Kasumi-1 (cell line): ENCODE results near the gene BRME1.
A peak's percentile ranks its signal among the peaks of the same experiment; 100 is the strongest.

Source experiments
- DNase-seq, 2 experiments: peaks; one replicate each; lab custom pipeline; 2025; lab: John Stamatoyannopoulos, UW

BRME1 gene

GRCh38 chr19:13887517-13887916, 18.4 kb downstream of the BRME1 start:
- DNase-seq, result no peak

DNA sequence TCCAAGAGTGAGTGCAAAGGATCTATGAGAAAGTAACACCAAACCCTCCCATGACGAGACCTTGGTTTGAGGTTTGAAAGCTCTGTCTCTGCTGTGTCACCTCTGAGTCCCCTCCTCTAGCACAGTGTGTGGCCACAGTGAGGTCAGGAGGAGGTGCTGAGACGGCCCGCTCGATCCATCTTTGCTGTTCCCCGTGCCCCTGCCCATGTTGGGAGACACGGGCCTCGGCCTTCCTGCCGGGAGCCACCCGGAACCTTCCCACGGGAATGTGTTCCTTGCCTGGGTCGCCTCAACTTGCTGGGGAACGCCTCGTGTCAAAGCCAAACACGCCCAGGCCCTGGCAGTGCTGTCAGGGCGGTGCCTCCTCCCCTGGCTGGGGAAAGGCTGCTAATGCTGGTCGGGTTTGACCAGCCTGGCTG, 18.9 kb downstream of the BRME1 start:
- DNase-seq, result no peak

DNA sequence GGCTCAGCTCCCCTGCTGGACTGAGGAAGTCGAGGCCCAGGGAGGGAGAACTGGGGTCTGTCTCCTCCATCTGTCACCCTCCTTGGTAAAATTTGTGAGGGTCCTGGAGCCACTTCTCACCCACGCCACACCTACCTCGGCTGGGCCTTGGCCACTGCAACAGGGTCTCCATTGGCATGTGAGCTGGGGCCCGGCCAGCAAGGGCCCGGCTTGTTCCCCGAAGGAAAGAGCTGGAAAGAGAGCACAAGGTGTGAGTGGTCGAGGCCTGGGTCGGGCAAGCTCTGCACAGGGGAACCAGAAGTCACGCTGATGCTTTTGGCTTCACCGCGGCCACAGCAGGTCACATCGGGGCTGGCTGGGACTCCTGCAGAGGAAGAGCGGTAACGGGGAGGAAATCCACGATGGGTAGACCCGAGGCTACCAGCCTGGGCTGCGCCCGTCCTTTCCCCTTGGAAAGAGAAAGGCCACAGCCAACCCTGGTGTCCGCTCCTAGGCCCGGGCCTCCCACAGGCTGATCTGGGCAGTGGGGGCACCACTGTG, 20.0 kb downstream of the BRME1 start:
- no peak for DNase-seq

DNA sequence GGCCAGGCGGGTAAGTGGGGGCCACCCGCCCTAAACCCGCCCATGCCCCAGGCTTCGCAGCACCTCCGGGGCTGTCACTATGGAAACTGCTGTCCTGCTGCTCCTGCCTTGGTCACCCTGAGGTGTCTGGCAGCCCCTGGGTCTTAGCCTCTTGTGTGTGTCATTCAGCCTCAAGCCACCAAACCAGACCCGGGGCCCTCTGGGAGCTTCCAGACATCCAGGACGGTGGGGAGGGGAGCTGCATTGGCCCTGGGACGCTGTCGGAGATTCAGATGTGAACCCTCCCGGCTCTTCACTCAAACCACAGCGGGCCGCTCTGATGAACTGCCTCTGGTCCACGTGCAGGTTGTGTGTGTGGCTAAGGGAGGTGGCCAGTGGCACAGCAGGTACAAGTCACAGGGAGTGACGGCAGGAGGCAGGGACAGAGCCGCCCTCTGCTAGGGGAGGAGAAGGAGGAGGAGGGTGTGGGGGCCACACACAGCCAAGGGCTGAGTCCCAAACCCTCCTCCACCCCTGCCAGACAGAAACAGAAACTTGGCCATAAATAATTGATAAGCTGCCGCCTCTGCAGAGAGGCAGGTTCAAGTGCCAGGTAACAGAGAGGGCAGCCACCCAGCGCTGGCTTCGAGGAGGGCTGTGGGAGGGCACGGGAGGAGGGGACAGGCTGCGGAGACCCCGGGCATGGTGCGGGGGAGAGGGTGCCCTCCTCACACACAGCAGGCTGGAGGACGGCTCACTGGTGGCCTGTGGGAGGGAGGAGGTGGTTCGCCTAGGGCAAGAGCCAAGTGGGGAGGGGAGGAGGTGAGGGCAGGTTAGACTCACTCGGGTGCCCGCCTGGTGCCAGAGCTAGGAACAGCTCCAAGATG, 21.0 kb downstream of the BRME1 start:
- DNase-seq, result no peak

- no peak for DNase-seq
Observed at GRCh38 chr19:13883516-13884064, 22.3 kb downstream of the BRME1 start.

DNA sequence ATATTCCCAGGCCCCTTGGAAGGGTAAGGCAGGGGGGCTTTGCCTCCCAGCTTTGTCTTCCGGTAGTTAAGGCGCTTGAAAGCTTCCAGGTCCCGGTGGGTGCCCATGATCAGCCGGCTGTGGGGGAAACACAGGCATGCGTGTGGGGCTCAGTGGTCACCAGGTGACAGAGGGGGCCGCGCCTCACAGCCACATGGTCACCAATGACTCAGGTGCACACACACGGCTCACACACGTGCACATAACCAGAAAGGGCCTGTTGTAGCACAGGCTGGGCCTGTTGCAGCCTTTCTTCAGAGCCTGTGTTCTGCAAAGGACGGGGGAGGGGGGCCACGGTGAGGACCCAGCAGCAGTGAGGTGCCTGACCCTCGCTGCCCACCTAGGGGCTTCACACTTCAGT, 23.1 kb downstream of the BRME1 start:
- DNase-seq, result no peak

DNA sequence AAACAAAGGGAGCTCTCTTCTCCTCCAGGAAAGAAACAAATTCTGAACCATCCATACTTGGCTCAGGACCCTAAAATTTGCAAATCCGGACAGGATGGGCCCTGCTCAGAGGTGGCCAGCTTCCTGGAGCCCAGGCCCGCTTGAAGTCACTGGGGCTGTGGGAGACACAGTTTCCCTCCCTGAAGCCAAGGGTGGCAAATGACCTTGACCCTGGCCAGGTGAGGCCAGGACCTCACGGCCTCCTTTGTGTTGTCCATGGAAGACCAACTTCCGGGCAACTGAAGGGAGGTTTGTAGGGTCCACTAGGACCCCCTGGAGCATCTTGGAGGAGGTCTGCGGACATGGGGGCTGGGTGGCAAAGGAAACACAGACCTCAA, 23.5 kb downstream of the BRME1 start:
- no peak for DNase-seq

- no peak for DNase-seq
Observed at GRCh38 chr19:13881692-13882418, 24.1 kb downstream of the BRME1 start.

DNA sequence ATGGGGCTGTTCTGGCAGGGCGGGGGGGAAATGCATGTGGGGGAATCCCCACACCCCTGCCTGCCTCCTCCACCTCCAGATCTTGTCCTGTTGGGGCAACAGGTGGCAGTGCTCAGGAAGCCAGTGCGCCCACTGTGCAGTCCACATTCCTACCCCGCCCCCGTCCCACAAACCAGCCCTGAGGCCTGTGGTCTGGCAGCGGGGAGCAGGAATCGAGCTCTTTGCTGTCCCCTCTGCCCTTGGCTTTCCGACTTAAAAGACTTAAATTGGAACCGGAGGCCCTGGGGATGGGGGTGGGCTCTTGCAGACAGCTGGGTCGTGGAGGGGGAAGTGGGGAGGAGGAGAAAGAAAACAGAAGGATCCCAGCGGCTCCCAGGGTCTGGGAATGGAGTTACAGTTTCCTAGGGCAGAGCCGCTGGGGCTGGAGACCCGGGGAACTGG, 24.6 kb downstream of the BRME1 start:
- no peak for DNase-seq

- peak; percentile 95 for DNase-seq
Observed at GRCh38 chr19:13880059-13881043, 25.6 kb downstream of the BRME1 start.

DNA sequence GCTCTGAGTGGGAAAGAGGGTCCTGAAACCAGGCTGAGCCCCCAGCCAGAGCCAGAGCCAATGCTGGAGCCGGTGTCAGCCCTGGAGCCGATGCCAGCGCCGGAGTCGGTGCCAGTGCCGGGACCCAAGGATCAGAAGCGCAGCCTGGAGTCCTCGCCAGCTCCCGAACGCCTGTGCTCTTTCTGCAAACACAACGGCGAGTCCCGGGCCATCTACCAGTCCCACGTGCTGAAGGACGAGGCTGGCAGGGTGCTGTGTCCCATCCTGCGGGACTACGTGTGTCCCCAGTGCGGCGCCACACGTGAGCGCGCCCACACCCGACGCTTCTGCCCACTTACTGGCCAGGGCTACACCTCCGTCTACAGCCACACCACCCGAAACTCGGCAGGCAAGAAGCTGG, 28.6 kb downstream of the BRME1 start:
- DNase-seq, result no peak

DNA sequence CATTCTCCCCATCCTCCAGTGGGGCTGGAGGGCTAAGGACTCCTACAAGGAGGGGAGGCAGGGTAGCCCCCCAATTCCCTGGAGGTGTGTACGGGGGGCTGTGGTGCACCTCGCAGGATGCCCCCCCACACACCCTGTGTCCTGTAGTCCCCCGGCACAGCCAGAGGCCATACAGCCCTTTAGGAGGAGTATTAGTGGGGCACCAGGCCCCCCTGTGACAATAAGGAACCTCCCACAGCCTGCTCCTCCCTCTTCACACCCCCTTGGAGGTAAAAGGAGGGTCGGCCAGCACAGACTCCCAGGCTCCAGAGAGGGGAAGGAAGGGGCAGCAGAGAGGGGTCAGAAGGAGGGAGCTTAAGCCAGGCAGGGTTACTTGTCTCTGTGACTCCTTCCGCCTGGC, 29.1 kb downstream of the BRME1 start, which contains the start of gene NANOS3:
NANOS3 (plus strand) TSS at position 301 of the 400 bp plus-strand sequence. CDS start 115 bp downstream, outside the sequence.
- no peak for DNase-seq

DNA sequence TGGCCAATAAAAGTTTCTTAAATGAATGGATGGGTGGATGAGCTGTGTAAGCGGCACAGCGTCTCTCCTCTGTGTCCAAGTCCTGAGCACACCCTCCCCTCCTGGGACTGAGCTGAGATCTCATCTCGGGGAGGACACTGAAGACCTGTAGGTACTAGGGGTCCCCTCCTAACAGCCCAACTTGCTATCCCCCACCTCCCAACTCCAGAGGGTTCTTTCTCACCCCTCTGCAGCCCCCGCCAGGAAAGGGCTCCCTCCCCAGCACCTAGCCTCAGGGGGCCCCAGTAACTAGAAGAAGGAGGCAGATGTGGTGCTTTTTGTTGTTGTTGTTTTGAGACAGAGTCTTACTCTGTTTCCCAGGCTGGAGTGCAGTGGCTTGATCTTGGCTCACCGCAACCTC, 30.1 kb downstream of the BRME1 start:
- DNase-seq, result no peak

DNA sequence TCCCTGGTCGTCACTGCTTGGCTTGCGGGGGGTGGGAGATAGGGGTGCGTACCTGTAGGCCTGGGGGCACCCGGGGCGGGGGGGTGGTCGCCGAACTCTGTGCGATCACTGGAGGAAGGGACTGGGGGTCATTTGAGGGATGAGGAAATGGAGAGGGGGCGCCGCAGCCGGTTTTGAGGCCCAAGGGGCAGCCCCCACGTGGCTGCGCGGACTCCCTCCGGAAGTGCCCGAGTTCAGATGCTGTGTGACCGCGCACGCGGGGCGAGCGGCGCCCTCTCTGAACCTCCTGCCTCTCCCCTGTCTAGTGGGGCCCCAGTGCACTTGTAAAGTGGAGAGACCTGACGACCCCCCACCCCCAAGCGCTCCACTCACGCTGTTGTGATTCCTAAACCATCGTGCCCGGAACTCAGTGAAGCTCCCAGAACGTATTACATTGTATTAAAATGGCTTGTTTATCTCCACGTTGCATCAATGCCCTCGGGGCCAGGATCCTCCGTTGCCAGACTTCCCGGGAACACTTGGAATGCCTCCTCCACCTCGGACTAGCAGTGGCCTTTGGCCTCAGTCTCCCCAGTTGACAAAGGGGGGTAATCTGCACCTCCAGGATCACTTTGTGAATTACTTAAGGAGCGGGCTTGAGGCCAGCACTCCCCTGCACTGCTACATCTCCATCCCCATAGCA, 31.9 kb downstream of the BRME1 start:
- no peak for DNase-seq

GRCh38 chr19:13872695-13873389, 33.1 kb downstream of the BRME1 start:
- DNase-seq, result peak; percentile 22 to 52

- no peak for DNase-seq
Observed at GRCh38 chr19:13872339-13872694, 33.6 kb downstream of the BRME1 start.

DNA sequence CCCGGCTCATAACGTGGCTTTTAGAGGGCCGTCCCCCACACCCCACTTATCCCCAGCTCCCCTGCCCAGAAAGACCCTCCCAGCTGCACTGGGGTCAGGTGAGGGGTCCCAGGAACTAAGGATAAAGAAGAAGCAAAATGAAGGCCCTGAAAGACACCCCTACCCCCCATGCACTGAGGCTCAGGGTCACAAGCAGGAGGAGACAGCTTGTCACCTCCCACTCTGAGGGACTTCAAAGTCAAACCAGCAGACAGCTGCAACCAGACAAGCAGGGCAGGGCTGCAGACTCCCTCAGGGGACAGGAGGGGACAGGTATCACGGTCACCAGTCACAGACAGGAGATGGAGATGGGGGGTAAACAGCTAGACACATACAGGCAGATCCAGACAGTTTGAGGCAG, 35.0 kb downstream of the BRME1 start:
- DNase-seq, result no peak

GRCh38 chr19:13869281-13869680, 36.6 kb downstream of the BRME1 start:
- no peak for DNase-seq

- DNase-seq, result no peak
Observed at GRCh38 chr19:13868663-13869062, 37.3 kb downstream of the BRME1 start.

DNA sequence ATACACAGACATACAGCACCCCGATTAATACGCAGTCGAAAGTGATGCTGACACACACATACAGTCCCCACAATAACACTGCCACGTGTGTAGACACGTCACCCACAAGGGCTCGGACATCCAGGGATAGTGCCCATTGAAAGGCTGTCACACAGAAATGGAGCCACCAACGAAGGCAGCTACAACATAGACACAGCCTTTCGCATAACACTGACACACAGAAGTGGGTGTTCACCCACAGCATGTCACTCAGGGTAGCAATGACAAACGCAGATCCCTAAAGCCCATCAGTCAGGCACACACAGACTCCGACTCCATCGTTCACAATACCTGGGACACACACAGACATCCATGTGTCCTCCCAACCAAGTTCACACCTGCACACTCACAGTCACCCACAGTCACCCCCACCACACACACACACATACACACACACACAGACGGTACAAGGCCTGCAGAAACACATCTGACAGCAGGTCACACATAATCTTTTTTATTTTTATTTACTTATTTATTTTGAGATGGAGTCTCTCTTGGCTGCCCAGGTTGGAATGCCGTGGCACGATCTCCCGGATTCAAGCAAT, 39.4 kb downstream of the BRME1 start:
- DNase-seq, result no peak
